Suprapubic skin (tissue), 4 donors: Measurements from ENCODE around the gene MYL12A. TPM values are rescaled to one million over a fixed set of nuclear protein-coding genes. Genes with fewer than 3 reads are reported as not detected.

ENCODE experiments used
- DNase-seq, 2 donors: peaks; one replicate each; pipeline ENCODE4 v3.0.0-alpha.2; 2019; ENCODE audit warnings: low spot score in 2 of 2
- H3K27ac ChIP-seq: fragments of 200-600 bp; sonication (generic); one replicate; pipeline ENCODE4 v1.5.1; 2019
- H3K27me3 ChIP-seq: fragments of 200-600 bp; sonication (generic); one replicate; pipeline ENCODE4 v1.5.1; 2019
- H3K36me3 ChIP-seq: fragments of 200-600 bp; sonication (generic); one replicate; pipeline ENCODE4 v1.5.1; 2019
- H3K4me1 ChIP-seq: fragments of 200-600 bp; sonication (generic); one replicate; pipeline ENCODE4 v1.5.1; 2019
- H3K4me3 ChIP-seq: fragments of 200-600 bp; sonication (generic); one replicate; pipeline ENCODE4 v1.5.1; 2019; ENCODE audit warnings: mild to moderate bottlenecking
- H3K9me3 ChIP-seq: fragments of 200-600 bp; sonication (generic); one replicate; pipeline ENCODE4 v1.5.1; 2019
- CTCF ChIP-seq, 2 donors: fragments of 200-600 bp in 1 of 2; fragments of 450-650 bp in 1 of 2; sonication (generic) in 1 of 2; IDR thresholded peaks; one replicate each; pipeline ENCODE4 v1.5.1; 2016 to 2019; ENCODE audit warnings: antibody characterized with exemption in 2 of 2, mild to moderate bottlenecking in 1 of 2, moderate library complexity in 1 of 2
- EP300 ChIP-seq: sonication (generic); formaldehyde crosslinking; IDR thresholded peaks from one replicate; pipeline ENCODE4 v1.6.1; 2017; ENCODE audit warnings: antibody characterized with exemption
- POLR2A ChIP-seq, 2 donors: fragments of 450-650 bp; IDR thresholded peaks; one replicate each; pipeline ENCODE4 v1.6.1; 2017; ENCODE audit warnings: antibody characterized with exemption in 2 of 2, mild to moderate bottlenecking in 2 of 2, moderate library complexity in 2 of 2
- POLR2AphosphoS5 ChIP-seq, 3 donors: sonication (generic); formaldehyde crosslinking; IDR thresholded peaks; one replicate each; pipeline ENCODE4 v1.6.1; 2017; ENCODE audit warnings: antibody characterized with exemption in 3 of 3
- WGBS: methylation state at CpG from one replicate; pipeline ENCODE4 v1.1.5; 2018; 5-methylcytosine and 5-hydroxymethylcytosine counted together
- total RNA-seq, 4 donors: library from RNA; depleted of rRNA; stranded (reverse); fragments of >200 nt; gene quantifications; one replicate each; pipeline ENCODE4 v1.1.0, GENCODE V29; 2016

Gene MYL12A
- total RNA-seq, 4 donors from 2014 or later: 190 to 259 (median 242) TPM

GRCh38 chr18:3248062-3248657 lies 559 bp downstream of the MYL12A start:
- Histone ChIP-seq H3K27ac (peak overlapping the region; percentile 97), H3K4me3 (peak overlapping the region; percentile 71), H3K9me3 (no peaks in the 10 kb centered on the region), H3K36me3 (no peaks in the 10 kb centered on the region), H3K27me3 (no peaks in the 10 kb centered on the region), H3K4me1 (peaks cover 57% of the 10 kb centered on the region)
- DNase-seq: no peak
- TF ChIP-seq EP300 (no peak), POLR2AphosphoS5 (IDR thresholded peaks at IDR 0.05) (no peak), CTCF (IDR thresholded peaks at IDR 0.05) (no peak), POLR2A (IDR thresholded peaks at IDR 0.05) (no peak)
- under 1% methylated on average over 22 of the region's 22 CpGs for WGBS

- H3K27ac ChIP-seq: peak overlapping the region; percentile 97
- peak overlapping the region; percentile 71 for H3K4me3 ChIP-seq
- TF ChIP-seq POLR2AphosphoS5 (IDR thresholded peaks at IDR 0.05): no peak
- no peak for TF ChIP-seq POLR2A (IDR thresholded peaks at IDR 0.05)
- no peak for TF ChIP-seq CTCF (IDR thresholded peaks at IDR 0.05)
- TF ChIP-seq EP300: no peak
- no peak for DNase-seq
- H3K9me3 ChIP-seq: no peaks in the 10 kb centered on the region
- peaks cover 57% of the 10 kb centered on the region for H3K4me1 ChIP-seq
- 17% methylated on average over 9 of the region's 9 CpGs for WGBS
- no peaks in the 10 kb centered on the region for H3K27me3 ChIP-seq
- H3K36me3 ChIP-seq: peaks cover 6% of the 10 kb centered on the region
Observed at GRCh38 chr18:3248658-3249359, 1.2 kb downstream of the MYL12A start.

GRCh38 chr18:3250237-3251107 lies 2.9 kb downstream of the MYL12A start:
- peak overlapping the region; percentile 71 for H3K4me3 ChIP-seq

GRCh38 chr18:3251249-3251962 lies 3.8 kb downstream of the MYL12A start:
- Histone ChIP-seq H3K27ac (peak overlapping the region; percentile 75), H3K4me3 (no peak overlapping the region)
- WGBS: 65% methylated on average over 8 of the region's 8 CpGs

More at GRCh38 chr18:3250237-3251107, 2.9 kb downstream of the MYL12A start:
- DNase-seq: no peak
- Histone ChIP-seq H3K9me3 (no peaks in the 10 kb centered on the region), H3K4me1 (peaks cover 52% of the 10 kb centered on the region), H3K36me3 (peaks cover 23% of the 10 kb centered on the region), H3K27me3 (no peaks in the 10 kb centered on the region), H3K27ac (peak overlapping the region; percentile 75)
- WGBS: 26% methylated on average over 6 of the region's 6 CpGs
- no peak for TF ChIP-seq EP300
- no peak for TF ChIP-seq CTCF (IDR thresholded peaks at IDR 0.05)
- no peak for TF ChIP-seq POLR2AphosphoS5 (IDR thresholded peaks at IDR 0.05)
- TF ChIP-seq POLR2A (IDR thresholded peaks at IDR 0.05): no peak

More at GRCh38 chr18:3251249-3251962, 3.8 kb downstream of the MYL12A start:
- Histone ChIP-seq H3K4me1 (peaks cover 44% of the 10 kb centered on the region), H3K36me3 (peaks cover 32% of the 10 kb centered on the region), H3K27me3 (no peaks in the 10 kb centered on the region), H3K9me3 (no peaks in the 10 kb centered on the region)
- no peak for DNase-seq
- TF ChIP-seq POLR2A (IDR thresholded peaks at IDR 0.05) (no peak), EP300 (no peak), POLR2AphosphoS5 (IDR thresholded peaks at IDR 0.05) (no peak), CTCF (IDR thresholded peaks at IDR 0.05) (no peak)
